Loucy (cell line): ENCODE results near the gene TMEM54.

Experiments
- EZH2phosphoT487 ChIP-seq: fragments of 200-600 bp; IDR thresholded peaks from 2 replicates; pipeline ENCODE4 v1.6.1; 2018; ENCODE audit warnings: antibody characterized with exemption, mild to moderate bottlenecking, moderate library complexity, borderline replicate concordance
- TF ChIP-seq, protein P1 (sequence below): fragments of 200-600 bp; sonication (generic); conservative IDR thresholded peaks from 2 replicates; pipeline ENCODE4 v1.5.1; 2014; ENCODE audit warnings: mild to moderate bottlenecking, antibody characterized with exemption, low read length

DNA sequence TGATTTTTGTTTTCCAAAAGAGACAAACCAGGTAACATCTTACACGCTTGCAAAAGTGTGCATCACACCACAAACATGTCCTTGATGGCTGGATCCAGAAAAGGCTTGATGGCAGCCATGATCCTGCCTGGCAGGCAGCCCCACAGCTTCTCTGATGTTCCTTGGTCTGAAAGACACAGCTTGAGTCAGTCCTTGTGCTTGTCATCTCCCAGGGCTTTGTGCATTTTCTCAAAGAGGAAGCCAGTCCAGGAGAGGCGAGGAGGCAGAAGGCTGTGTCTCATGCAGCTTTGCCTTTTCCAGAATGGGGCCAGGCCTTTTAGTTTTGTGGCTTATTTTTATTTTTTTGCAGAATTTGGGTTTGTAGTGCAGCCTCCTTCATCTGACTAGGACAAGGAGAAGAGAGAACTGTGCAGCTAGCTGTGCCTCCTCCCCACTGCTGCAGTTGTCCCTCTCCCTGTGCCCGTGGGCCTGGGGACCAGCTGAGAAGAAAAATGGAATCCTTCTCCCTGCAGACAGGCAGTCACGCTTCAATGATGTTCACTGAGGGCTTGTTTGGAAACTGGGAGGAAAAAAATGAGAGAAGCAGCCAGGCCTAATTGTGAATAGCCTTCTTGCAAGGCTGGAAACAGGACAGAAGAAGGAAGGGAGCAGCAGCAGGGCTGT lies 37.8 kb downstream of the TMEM54 start:
- TF ChIP-seq, protein P1, sequence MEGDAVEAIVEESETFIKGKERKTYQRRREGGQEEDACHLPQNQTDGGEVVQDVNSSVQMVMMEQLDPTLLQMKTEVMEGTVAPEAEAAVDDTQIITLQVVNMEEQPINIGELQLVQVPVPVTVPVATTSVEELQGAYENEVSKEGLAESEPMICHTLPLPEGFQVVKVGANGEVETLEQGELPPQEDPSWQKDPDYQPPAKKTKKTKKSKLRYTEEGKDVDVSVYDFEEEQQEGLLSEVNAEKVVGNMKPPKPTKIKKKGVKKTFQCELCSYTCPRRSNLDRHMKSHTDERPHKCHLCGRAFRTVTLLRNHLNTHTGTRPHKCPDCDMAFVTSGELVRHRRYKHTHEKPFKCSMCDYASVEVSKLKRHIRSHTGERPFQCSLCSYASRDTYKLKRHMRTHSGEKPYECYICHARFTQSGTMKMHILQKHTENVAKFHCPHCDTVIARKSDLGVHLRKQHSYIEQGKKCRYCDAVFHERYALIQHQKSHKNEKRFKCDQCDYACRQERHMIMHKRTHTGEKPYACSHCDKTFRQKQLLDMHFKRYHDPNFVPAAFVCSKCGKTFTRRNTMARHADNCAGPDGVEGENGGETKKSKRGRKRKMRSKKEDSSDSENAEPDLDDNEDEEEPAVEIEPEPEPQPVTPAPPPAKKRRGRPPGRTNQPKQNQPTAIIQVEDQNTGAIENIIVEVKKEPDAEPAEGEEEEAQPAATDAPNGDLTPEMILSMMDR, result no peak
- TF ChIP-seq EZH2phosphoT487, result no peak
